ENCODE data around the gene ZC3H6.

The ZC3H6 gene

DNA sequence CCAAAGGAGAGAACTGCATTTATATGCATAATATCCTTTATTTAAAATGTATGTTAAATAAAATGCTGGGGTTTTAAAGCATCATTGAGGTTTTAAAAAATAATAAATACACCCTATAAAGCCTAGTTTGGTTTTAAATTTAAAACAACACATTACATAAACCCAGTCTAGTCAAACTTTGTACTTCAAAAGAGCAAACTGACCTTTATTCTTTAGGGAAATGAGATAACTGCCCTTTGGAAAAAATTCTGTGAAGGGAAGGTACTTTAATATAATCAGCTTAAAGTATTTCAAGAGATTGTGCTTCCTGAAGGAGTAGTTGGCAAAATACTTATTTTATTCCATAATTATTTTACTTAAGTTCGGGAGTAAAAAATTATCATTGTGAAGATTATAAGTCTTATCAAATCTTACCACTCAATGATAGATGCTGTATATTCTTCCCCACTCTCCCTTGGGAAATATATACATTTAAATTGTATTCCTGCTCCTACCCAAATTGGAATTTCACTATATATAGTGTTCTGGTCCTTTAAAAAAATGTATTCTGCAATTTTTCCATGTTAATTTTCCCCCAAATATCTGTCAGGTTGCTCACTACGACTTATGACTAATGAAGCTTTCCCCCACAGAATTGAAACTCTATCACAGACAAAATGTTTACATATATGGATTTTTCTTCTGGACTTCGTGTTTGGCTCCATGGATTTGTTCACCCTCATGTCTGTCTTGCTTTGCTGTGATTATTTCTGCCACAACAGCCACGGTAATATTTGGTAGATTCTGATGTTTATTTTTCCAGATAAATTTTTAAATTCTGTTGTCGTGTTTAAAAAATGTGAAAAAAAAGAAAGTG, 42.1 kb downstream of the ZC3H6 start:
- no peak for DNase-seq (ENCODE audit: low spot score)
- in situ Hi-C loops (cut with MboI; ENCODE audit: low sequenced_read_pairs, unreplicated experiment), result no loop called here
- TF ChIP-seq, protein P1, sequence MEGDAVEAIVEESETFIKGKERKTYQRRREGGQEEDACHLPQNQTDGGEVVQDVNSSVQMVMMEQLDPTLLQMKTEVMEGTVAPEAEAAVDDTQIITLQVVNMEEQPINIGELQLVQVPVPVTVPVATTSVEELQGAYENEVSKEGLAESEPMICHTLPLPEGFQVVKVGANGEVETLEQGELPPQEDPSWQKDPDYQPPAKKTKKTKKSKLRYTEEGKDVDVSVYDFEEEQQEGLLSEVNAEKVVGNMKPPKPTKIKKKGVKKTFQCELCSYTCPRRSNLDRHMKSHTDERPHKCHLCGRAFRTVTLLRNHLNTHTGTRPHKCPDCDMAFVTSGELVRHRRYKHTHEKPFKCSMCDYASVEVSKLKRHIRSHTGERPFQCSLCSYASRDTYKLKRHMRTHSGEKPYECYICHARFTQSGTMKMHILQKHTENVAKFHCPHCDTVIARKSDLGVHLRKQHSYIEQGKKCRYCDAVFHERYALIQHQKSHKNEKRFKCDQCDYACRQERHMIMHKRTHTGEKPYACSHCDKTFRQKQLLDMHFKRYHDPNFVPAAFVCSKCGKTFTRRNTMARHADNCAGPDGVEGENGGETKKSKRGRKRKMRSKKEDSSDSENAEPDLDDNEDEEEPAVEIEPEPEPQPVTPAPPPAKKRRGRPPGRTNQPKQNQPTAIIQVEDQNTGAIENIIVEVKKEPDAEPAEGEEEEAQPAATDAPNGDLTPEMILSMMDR (IDR thresholded peaks at IDR 0.05; ENCODE audit: borderline replicate concordance, control extremely low read depth, extremely low read depth, insufficient read depth, missing control alignments), result no peak

DNA sequence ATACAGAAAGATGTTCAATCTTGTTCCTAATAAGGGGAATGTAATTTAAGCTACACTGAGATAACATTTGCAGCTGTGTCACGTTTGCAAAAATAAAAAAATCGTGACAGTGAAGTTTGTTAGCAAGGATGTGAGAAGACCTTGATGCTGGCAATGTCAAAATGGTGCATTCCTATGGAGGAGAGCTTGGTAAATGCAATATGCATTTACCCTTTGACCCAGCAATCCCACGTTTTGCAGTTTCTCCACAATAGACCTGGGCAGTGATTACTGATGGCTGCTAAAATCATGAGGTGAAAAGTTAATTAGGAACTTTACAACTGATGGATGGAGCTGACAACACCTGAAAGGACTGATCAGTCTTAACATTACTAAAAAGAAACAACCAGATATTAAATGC, 43.1 kb downstream of the ZC3H6 start:
- TF ChIP-seq, protein P1 (IDR thresholded peaks at IDR 0.05; ENCODE audit: borderline replicate concordance, control extremely low read depth, extremely low read depth, insufficient read depth, missing control alignments), result no peak
- in situ Hi-C loops (cut with MboI; ENCODE audit: low sequenced_read_pairs, unreplicated experiment), result no loop called here
- no peak for DNase-seq (ENCODE audit: low spot score)

DNA sequence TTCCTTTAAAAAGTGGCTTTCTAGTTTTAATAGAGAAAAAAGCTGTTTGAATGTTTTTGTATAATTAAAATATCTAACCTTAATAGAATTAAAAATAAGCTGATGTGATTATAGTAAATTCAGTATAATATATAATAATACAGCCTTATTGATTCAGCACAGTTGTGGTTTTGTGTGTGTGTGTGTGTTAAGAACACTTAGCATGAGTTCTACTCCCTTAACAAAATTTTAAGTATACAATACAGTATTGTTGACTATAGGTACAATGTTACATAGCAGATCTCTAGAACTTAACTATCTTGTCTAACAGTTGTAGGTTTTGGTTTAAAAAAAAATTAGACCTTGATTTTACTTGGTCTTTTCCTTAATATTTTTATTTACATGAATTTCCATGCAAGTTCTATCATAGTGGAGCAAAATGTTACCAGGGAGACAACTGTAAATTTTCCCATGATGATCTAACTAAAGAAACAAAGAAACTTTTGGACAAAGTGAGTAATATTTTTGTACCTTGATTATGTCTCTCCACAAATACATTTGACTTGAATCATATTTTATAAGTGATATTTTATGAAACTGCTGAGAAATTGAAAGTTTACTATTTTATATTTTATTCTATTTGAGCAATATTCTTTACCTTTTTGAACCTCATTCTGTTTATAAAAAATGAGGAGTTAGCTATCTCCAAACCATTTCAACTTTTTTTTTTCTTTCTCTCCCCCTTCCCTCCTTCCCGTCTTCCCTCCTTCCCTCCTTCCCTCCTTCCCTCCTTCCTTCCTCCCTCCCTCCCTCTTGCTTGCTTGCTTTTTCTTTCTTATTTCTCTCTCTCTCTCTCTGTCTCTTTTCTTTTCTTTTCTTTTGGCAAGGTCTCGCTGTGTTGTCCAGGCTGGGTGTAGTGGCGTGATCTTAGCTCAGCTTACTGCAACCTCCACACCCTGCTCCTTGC, 46.3 kb downstream of the ZC3H6 start:
- in situ Hi-C loops (cut with MboI; ENCODE audit: low sequenced_read_pairs, unreplicated experiment), result no loop called here
- no peak for DNase-seq (ENCODE audit: low spot score)
- TF ChIP-seq, protein P1 (IDR thresholded peaks at IDR 0.05; ENCODE audit: borderline replicate concordance, control extremely low read depth, extremely low read depth, insufficient read depth, missing control alignments), result no peak

DNA sequence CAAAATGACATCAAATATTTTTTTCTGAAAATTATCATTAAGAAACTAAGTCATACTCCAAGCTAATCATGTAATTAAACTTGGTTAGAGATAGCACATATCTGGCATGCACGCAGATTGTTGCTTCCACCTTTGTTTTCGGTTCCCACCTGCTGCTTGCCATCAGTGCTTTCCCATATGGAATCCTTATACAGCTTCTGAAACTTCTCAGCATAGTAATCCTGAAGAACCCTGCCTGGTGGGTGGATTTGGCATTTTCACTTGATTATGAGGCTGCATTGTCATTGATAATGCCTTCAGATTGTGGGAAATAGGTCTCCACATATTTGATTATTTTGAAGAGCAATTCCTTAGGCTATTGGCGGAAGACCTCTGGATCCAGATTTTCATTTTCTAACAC, 47.5 kb downstream of the ZC3H6 start:
- TF ChIP-seq, protein P1 (IDR thresholded peaks at IDR 0.05; ENCODE audit: borderline replicate concordance, control extremely low read depth, extremely low read depth, insufficient read depth, missing control alignments), result no peak
- in situ Hi-C loops (cut with MboI; ENCODE audit: low sequenced_read_pairs, unreplicated experiment), result no loop called here
- DNase-seq (ENCODE audit: low spot score), result no peak

DNA sequence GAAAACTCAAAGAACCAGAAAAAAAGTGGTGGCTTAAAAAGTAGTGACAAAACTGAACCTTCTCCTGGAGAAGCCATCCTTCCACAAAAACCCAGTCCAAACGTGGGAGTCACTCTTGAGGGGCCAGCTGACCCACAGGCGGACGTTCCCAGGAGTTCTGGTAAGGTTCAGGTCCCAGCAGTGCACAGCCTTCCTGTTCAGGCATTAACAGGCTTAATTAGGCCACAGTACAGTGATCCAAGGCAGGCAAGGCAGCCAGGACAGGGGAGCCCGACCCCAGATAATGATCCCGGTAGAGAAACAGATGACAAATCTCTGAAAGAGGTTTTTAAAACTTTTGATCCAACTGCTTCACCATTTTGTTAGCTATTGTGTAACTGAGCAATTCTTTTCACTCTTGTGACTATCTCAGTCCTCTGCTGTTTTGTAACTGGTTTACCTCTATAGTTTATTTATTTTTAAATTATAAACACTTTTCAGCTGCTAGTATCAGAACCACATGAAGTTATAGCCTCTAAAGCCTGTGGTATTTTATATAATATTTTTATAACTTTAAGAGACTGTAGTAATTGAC, 56.8 kb downstream of the ZC3H6 start:
- TF ChIP-seq, protein P1 (IDR thresholded peaks at IDR 0.05; ENCODE audit: borderline replicate concordance, control extremely low read depth, extremely low read depth, insufficient read depth, missing control alignments), result no peak
- no peak for DNase-seq (ENCODE audit: low spot score)
- in situ Hi-C loops (cut with MboI; ENCODE audit: low sequenced_read_pairs, unreplicated experiment), result no loop called here

DNA sequence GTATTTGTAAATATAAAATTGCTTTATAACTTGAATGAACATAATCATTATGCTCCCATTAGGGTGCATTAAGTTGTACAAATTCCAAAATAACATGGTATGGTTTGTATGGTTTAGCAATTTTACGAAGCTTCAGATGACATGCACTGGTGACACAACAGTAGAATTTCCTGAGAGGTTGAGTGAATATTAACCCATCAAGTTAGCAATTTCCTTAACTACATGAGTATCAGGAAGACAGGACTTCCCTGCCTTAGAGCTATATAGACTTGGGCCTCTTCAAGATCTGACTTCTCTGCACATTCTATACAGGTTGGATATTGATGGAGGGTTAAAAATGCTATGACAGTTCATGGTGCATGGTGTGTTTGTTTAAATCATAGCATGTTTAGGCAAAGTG, 60.2 kb downstream of the ZC3H6 start:
- no peak for DNase-seq (ENCODE audit: low spot score)
- TF ChIP-seq, protein P1 (IDR thresholded peaks at IDR 0.05; ENCODE audit: borderline replicate concordance, control extremely low read depth, extremely low read depth, insufficient read depth, missing control alignments), result no peak
- in situ Hi-C loops (cut with MboI; ENCODE audit: low sequenced_read_pairs, unreplicated experiment), result no loop called here
